ENCODE results near the gene SAG. TPM values are rescaled to one million over a fixed set of nuclear protein-coding genes. Genes with fewer than 3 reads are reported as not detected.

Gene SAG
- total and polyA plus RNA-seq, 4 donors, result not detected

DNA sequence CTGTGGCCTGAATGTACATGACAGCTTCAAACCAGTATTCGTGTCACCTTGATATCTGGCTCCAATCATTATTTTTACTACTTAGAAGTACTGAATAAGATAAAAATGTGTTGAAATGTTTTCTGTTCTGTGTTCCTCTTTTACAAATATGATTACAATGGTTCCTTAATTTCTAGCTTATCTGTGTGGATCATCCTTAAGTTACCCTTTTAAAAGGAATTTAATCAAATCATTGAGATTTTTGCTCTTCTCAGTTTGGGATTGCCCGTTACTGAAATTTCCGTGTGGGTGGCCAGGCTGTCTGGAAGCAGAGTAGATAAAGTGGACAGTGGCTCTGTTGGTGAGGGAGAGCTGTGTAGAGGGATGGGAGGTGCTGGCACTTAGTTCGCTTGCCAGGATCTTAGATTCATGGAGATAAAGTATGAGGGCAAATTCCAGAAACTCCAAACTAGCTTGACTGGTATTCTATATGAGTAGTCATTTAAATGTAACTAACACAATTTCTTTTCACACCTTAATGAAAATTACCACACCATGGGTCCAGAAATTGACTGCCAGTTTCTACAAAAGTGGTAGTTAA is 27.4 kb upstream of the SAG start:
- H3K4me1 ChIP-seq (ENCODE audit: control insufficient read depth in 4 of 4, insufficient read depth in 4 of 4, low read length in 3 of 4), result no peaks in the 10 kb centered on the region
- H3K9ac ChIP-seq (ENCODE audit: low read depth in 1 of 2, low read length in 2 of 2), result no peak overlapping the region
- H3K9me3 ChIP-seq (ENCODE audit: control insufficient read depth in 4 of 4, low read length in 3 of 4), result no peaks in the 10 kb centered on the region
- no peak for DNase-seq (ENCODE audit: low spot score)
- 88% methylated on average over 4 of the region's 4 CpGs for WGBS
- TF ChIP-seq YY1 (IDR thresholded peaks at IDR 0.05) (no peak), HNF4G (IDR thresholded peaks at IDR 0.05) (no peak)
- TF ChIP-seq, protein P1, sequence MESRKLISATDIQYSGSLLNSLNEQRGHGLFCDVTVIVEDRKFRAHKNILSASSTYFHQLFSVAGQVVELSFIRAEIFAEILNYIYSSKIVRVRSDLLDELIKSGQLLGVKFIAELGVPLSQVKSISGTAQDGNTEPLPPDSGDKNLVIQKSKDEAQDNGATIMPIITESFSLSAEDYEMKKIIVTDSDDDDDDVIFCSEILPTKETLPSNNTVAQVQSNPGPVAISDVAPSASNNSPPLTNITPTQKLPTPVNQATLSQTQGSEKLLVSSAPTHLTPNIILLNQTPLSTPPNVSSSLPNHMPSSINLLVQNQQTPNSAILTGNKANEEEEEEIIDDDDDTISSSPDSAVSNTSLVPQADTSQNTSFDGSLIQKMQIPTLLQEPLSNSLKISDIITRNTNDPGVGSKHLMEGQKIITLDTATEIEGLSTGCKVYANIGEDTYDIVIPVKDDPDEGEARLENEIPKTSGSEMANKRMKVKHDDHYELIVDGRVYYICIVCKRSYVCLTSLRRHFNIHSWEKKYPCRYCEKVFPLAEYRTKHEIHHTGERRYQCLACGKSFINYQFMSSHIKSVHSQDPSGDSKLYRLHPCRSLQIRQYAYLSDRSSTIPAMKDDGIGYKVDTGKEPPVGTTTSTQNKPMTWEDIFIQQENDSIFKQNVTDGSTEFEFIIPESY (IDR thresholded peaks at IDR 0.05), result no peak
- no peak overlapping the region for H3K27ac ChIP-seq (ENCODE audit: low read depth in 1 of 2, low read length in 2 of 2)
- H3K27me3 ChIP-seq (ENCODE audit: control insufficient read depth in 4 of 4, insufficient read depth in 4 of 4, low read length in 3 of 4), result no peaks in the 10 kb centered on the region
- peaks cover 20 to 86% (median 63%) of the 10 kb centered on the region in 4 donors for H3K36me3 ChIP-seq (ENCODE audit: control insufficient read depth in 4 of 4, insufficient read depth in 3 of 4, low read depth in 1 of 4, low read length in 3 of 4)
- H3K4me3 ChIP-seq (ENCODE audit: low read depth in 1 of 3, low read length in 3 of 3), result no peak overlapping the region

- Histone ChIP-seq H3K4me3 (ENCODE audit: low read depth in 1 of 3, low read length in 3 of 3) (no peak overlapping the region), H3K4me1 (ENCODE audit: control insufficient read depth in 4 of 4, insufficient read depth in 4 of 4, low read length in 3 of 4) (no peaks in the 10 kb centered on the region), H3K36me3 (ENCODE audit: control insufficient read depth in 4 of 4, insufficient read depth in 3 of 4, low read depth in 1 of 4, low read length in 3 of 4) (peaks cover 15 to 84% (median 62%) of the 10 kb centered on the region in 4 donors), H3K9ac (ENCODE audit: low read depth in 1 of 2, low read length in 2 of 2) (no peak overlapping the region), H3K27ac (ENCODE audit: low read depth in 1 of 2, low read length in 2 of 2) (no peak overlapping the region), H3K27me3 (ENCODE audit: control insufficient read depth in 4 of 4, insufficient read depth in 4 of 4, low read length in 3 of 4) (no peaks in the 10 kb centered on the region), H3K9me3 (ENCODE audit: control insufficient read depth in 4 of 4, low read length in 3 of 4) (no peaks in the 10 kb centered on the region)
- WGBS, result 93% methylated on average over 4 of the region's 4 CpGs
- no peak for DNase-seq (ENCODE audit: low spot score)
- TF ChIP-seq GABPA (IDR thresholded peaks at IDR 0.05 in 1 of 2, conservative IDR thresholded peaks at IDR 0.05 in 1 of 2) (no peak), JUND (IDR thresholded peaks at IDR 0.05) (no peak), NR2F2 (IDR thresholded peaks at IDR 0.05) (no peak)
- TF ChIP-seq, protein P2, sequence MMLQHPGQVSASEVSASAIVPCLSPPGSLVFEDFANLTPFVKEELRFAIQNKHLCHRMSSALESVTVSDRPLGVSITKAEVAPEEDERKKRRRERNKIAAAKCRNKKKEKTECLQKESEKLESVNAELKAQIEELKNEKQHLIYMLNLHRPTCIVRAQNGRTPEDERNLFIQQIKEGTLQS (IDR thresholded peaks at IDR 0.05), result no peak
These were observed 26.1 kb upstream of the SAG start for GRCh38 chr2:233281553-233281952.

- no peak for DNase-seq (ENCODE audit: low spot score)
- H3K4me1 ChIP-seq (ENCODE audit: control insufficient read depth in 4 of 4, insufficient read depth in 4 of 4, low read length in 3 of 4), result no peaks in the 10 kb centered on the region
- no peaks in the 10 kb centered on the region for H3K9me3 ChIP-seq (ENCODE audit: control insufficient read depth in 4 of 4, low read length in 3 of 4)
- no peak overlapping the region for H3K27ac ChIP-seq (ENCODE audit: low read depth in 1 of 2, low read length in 2 of 2)
- TF ChIP-seq RXRA (IDR thresholded peaks at IDR 0.05), result no peak
- TF ChIP-seq RAD21 (IDR thresholded peaks at IDR 0.05), result no peak
- TF ChIP-seq, protein P3, sequence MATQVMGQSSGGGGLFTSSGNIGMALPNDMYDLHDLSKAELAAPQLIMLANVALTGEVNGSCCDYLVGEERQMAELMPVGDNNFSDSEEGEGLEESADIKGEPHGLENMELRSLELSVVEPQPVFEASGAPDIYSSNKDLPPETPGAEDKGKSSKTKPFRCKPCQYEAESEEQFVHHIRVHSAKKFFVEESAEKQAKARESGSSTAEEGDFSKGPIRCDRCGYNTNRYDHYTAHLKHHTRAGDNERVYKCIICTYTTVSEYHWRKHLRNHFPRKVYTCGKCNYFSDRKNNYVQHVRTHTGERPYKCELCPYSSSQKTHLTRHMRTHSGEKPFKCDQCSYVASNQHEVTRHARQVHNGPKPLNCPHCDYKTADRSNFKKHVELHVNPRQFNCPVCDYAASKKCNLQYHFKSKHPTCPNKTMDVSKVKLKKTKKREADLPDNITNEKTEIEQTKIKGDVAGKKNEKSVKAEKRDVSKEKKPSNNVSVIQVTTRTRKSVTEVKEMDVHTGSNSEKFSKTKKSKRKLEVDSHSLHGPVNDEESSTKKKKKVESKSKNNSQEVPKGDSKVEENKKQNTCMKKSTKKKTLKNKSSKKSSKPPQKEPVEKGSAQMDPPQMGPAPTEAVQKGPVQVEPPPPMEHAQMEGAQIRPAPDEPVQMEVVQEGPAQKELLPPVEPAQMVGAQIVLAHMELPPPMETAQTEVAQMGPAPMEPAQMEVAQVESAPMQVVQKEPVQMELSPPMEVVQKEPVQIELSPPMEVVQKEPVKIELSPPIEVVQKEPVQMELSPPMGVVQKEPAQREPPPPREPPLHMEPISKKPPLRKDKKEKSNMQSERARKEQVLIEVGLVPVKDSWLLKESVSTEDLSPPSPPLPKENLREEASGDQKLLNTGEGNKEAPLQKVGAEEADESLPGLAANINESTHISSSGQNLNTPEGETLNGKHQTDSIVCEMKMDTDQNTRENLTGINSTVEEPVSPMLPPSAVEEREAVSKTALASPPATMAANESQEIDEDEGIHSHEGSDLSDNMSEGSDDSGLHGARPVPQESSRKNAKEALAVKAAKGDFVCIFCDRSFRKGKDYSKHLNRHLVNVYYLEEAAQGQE (IDR thresholded peaks at IDR 0.05), result no peak
- TF ChIP-seq, protein P1 (IDR thresholded peaks at IDR 0.05), result no peak
- no peak for TF ChIP-seq FOXA1 (IDR thresholded peaks at IDR 0.05)
- no peak for TF ChIP-seq JUND (IDR thresholded peaks at IDR 0.05)
- no peak for TF ChIP-seq HNF4G (IDR thresholded peaks at IDR 0.05)
- no peak overlapping the region for H3K4me3 ChIP-seq (ENCODE audit: low read depth in 1 of 3, low read length in 3 of 3)
- no peaks in the 10 kb centered on the region for H3K27me3 ChIP-seq (ENCODE audit: control insufficient read depth in 4 of 4, insufficient read depth in 4 of 4, low read length in 3 of 4)
- WGBS, result 96% methylated on average over 6 of the region's 6 CpGs
- H3K9ac ChIP-seq (ENCODE audit: low read depth in 1 of 2, low read length in 2 of 2), result no peak overlapping the region
- H3K36me3 ChIP-seq (ENCODE audit: control insufficient read depth in 4 of 4, insufficient read depth in 3 of 4, low read depth in 1 of 4, low read length in 3 of 4), result peaks cover 16 to 83% (median 65%) of the 10 kb centered on the region in 4 donors
These were observed 25.5 kb upstream of the SAG start for GRCh38 chr2:233281992-233282603.

Data from liver (tissue), 9 donors.